Activated CD8-positive, alpha-beta memory T cell treated with anti-CD3 and anti-CD28 coated beads, Interleukin-2, amount 10 ng/mL, durations not matched to agents 7 days and 5 days (primary cell): Measurements from ENCODE around the gene PRXL2A. TPM values are rescaled to one million over a fixed set of nuclear protein-coding genes. Genes with fewer than 3 reads are reported as not detected.
A peak's percentile ranks its signal among the peaks of the same experiment; 100 is the strongest.

Experiments
- ATAC-seq: fragments of 150-1000 bp; cut with Tn5 transposase; one replicate; pipeline ENCODE4 v1.10.0; 2021; ENCODE audit warnings: moderate library complexity
- CTCF ChIA-PET: fragments of 350-600 bp; sonication (Branson Sonifier 250); formaldehyde crosslinking; loops from one replicate; lab custom pipeline; 2021; ENCODE audit warnings: antibody characterized with exemption; lab: Charles Lee
- DNase-seq: peaks from one replicate; pipeline ENCODE4 v3.0.0-alpha.2; 2020
- H3K27ac Mint-ChIP-seq: one replicate; pipeline ENCODE4 v1.8.0; 2021; ENCODE audit warnings: mild to moderate bottlenecking, mixed read lengths
- H3K27me3 Mint-ChIP-seq: one replicate; pipeline ENCODE4 v1.8.0; 2021; ENCODE audit warnings: mixed read lengths
- H3K36me3 Mint-ChIP-seq: one replicate; pipeline ENCODE4 v1.8.0; 2021; ENCODE audit warnings: mild to moderate bottlenecking, mixed read lengths
- H3K4me1 Mint-ChIP-seq: one replicate; pipeline ENCODE4 v1.8.0; 2021; ENCODE audit warnings: mixed read lengths
- H3K4me3 Mint-ChIP-seq: one replicate; pipeline ENCODE4 v1.8.0; 2021; ENCODE audit warnings: mild to moderate bottlenecking, moderate library complexity, mixed read lengths
- H3K9me3 Mint-ChIP-seq: one replicate; pipeline ENCODE4 v1.8.0; 2022; ENCODE audit warnings: low read depth, mixed read lengths
- total RNA-seq, 2 experiments: library from RNA; stranded (reverse); gene quantifications; one replicate each; pipeline ENCODE4 v1.2.3, GENCODE V29; 2021

PRXL2A gene
- total RNA-seq, 2 experiments from 2014 or later: 8.1 to 12.2 TPM

DNA sequence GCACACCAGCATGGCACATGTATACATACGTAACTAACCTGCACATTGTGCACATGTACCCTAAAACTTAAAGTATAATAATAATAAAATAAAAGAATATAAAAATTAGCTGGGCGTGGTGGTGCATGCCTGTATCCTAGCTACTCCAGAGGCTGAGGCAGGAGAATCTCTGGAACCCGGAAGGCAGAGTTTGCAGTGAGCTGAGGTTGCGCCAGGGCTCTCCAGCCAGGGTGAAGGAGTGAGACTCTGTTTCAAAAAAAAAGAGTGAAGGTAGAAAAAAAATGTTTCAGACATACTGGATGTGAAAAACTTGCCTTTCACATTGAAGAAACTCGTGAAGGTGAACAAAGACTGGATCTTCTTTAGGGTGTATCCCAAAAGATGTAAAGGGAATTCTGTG lies 72.5 kb downstream of the PRXL2A start:
- Mint-ChIP-seq H3K4me3 (no peak overlapping the region), H3K27ac (no peak overlapping the region), H3K27me3 (no peaks in the 10 kb centered on the region), H3K4me1 (peaks cover 60% of the 10 kb centered on the region), H3K9me3 (peaks cover 7% of the 10 kb centered on the region), H3K36me3 (peaks cover 44% of the 10 kb centered on the region)
- CTCF ChIA-PET: no interaction called here
- ATAC-seq (no peak), DNase-seq (no peak)

GRCh38 chr10:80484243-80484642 lies 75.9 kb downstream of the PRXL2A start:
- CTCF ChIA-PET: interaction anchor here (0.9 to 11.4 kb wide), 7 partner anchors 9 to 40 kb away, joined by 3 to 151 read pairs (median 9); no protein-coding TSS in a partner anchor
- no peak for DNase-seq
- no peak for ATAC-seq
- Mint-ChIP-seq H3K4me1 (peaks cover 76% of the 10 kb centered on the region), H3K4me3 (no peak overlapping the region), H3K27ac (peak overlapping the region; percentile 90), H3K36me3 (peaks cover 29% of the 10 kb centered on the region), H3K27me3 (no peaks in the 10 kb centered on the region), H3K9me3 (no peaks in the 10 kb centered on the region)

DNA sequence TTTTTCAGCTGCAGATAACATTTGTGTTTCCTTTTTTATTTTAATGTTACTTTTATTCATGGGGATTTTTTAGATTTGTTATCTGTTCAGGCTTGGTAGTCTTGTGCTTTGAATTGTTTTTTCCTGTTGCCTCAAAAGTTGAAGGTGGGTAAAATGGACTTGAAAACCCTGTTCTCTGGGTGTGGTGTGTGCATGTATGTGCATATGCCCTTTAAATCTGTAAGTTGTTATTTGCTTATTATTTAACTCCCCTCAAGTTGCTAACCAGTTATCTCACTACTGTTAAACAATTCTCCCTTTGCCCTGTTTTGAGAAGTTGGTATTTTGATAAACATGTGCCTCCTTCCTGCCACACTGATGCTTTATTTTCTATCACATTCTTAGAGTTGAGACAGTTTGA lies 76.3 kb downstream of the PRXL2A start:
- Mint-ChIP-seq H3K9me3 (no peaks in the 10 kb centered on the region), H3K27ac (peak overlapping the region; percentile 90), H3K4me3 (peak overlapping the region; percentile 22), H3K27me3 (no peaks in the 10 kb centered on the region), H3K4me1 (peaks cover 81% of the 10 kb centered on the region), H3K36me3 (peaks cover 33% of the 10 kb centered on the region)
- ATAC-seq (no peak), DNase-seq (no peak)
- CTCF ChIA-PET: interaction anchor here (1.2 to 11.4 kb wide), 5 partner anchors 12 to 40 kb away, joined by 4 to 151 read pairs (median 12); no protein-coding TSS in a partner anchor

- ATAC-seq (no peak), DNase-seq (no peak)
- H3K9me3 Mint-ChIP-seq: no peaks in the 10 kb centered on the region
- CTCF ChIA-PET: interaction anchor here (1.2 to 11.4 kb wide), 5 partner anchors 13 to 41 kb away, joined by 4 to 151 read pairs (median 12); no protein-coding TSS in a partner anchor
- peak overlapping the region; percentile 22 for H3K4me3 Mint-ChIP-seq
- H3K27ac Mint-ChIP-seq: peak overlapping the region; percentile 90
- H3K27me3 Mint-ChIP-seq: no peaks in the 10 kb centered on the region
- H3K4me1 Mint-ChIP-seq: peaks cover 85% of the 10 kb centered on the region
- H3K36me3 Mint-ChIP-seq: peaks cover 35% of the 10 kb centered on the region
Observed at GRCh38 chr10:80485076-80485945, 77.0 kb downstream of the PRXL2A start.

DNA sequence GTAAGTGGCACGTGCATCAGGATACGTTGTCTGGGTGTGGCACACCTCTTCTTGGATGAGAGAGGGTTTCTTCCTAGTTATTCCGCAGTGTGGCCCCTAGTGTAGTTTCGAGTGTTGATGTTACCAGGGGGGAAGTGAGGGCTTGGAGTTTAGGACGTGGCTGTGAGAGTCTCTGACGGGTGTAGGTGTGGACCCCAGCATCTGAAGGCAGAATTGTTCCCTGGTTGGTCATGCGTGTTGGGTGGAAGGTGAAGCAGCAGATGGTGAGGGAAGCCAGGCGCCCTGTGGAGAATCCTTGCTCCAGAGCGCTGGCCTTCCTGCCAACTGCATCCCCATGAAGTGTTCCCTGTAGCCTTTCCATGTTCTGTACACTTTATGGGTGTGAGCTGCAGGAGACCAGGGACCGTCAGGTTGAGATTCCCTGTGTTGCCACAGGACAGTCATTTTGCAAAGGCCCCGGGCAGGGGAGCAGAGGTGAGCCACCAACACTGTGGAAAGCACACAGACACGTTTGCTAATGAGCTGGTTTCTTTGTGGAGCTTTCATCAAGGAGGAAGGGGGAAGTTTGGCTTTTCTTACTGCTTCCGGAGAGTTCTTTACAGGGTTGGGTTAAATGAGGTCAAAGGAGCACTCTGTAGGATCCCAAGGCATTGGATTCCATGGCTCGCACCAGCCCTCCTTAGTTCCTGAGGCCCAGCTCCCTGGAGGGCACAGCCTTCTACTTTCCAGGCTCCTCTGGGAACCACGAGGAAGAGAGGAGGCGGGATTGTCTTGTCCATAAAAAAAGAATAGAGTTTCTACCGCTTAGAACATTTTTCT lies 77.8 kb downstream of the PRXL2A start:
- peaks cover 88% of the 10 kb centered on the region for H3K4me1 Mint-ChIP-seq
- H3K9me3 Mint-ChIP-seq: no peaks in the 10 kb centered on the region
- ATAC-seq: peak; percentile 2
- H3K4me3 Mint-ChIP-seq: peak overlapping the region; percentile 22
- peak overlapping the region; percentile 90 for H3K27ac Mint-ChIP-seq
- no peaks in the 10 kb centered on the region for H3K27me3 Mint-ChIP-seq
- peaks cover 40% of the 10 kb centered on the region for H3K36me3 Mint-ChIP-seq
- DNase-seq: no peak
- CTCF ChIA-PET: interaction anchor here (0.7 to 11.4 kb wide), 10 partner anchors 10 to 42 kb away, joined by 3 to 151 read pairs (median 5); no protein-coding TSS in a partner anchor

Other genes with a start within 250 kb of the PRXL2A start
- gene ANXA11, start 203.0 kb upstream of the PRXL2A start, total RNA-seq: 100 to 1,000 TPM; 251 to 288 TPM
- not detected for gene MAT1A, start 118.9 kb upstream of the PRXL2A start, total RNA-seq
- not detected for gene DYDC1, start 51.8 kb upstream of the PRXL2A start, total RNA-seq
- gene DYDC2, start 51.8 kb upstream of the PRXL2A start, total RNA-seq: not detected
- gene TSPAN14, start 45.8 kb downstream of the PRXL2A start, total RNA-seq: 100 to 1,000 TPM; 100 to 104 TPM
- under 1 TPM in 1 of 2 experiments, not detected in 1; 0.09 TPM for gene SH2D4B, start 129.4 kb downstream of the PRXL2A start, total RNA-seq